Endodermal cell (in vitro differentiated cells): Measurements from ENCODE around the gene CEP126. TPM values are rescaled to one million over a fixed set of nuclear protein-coding genes. Genes with fewer than 3 reads are reported as not detected.
"Not testable (repeated sequence)": the region's sequence is repeated elsewhere in the genome, so short reads cannot be mapped to it uniquely, and the experiment has no call there.

Source experiments
- DNase-seq: peaks from one replicate; pipeline ENCODE4 v3.0.0-alpha.2; 2017
- H3K27ac ChIP-seq: 2 replicates; pipeline ENCODE4 v1.5.1; 2013; ENCODE audit warnings: mild to moderate bottlenecking, low read depth, low read length, moderate library complexity
- H3K27me3 ChIP-seq: 2 replicates; pipeline ENCODE4 v1.6.1; 2013; ENCODE audit warnings: mild to moderate bottlenecking, low read length, moderate library complexity; ENCODE audit not compliant: insufficient read depth, control insufficient read depth, poor library complexity, severe bottlenecking
- H3K36me3 ChIP-seq: 2 replicates; pipeline ENCODE4 v1.7.0; 2013; ENCODE audit warnings: mild to moderate bottlenecking, low read length, moderate library complexity; ENCODE audit not compliant: control insufficient read depth, insufficient read depth
- H3K4me1 ChIP-seq: one replicate; pipeline ENCODE4 v1.7.0; 2013; ENCODE audit warnings: low read length; ENCODE audit not compliant: control insufficient read depth, insufficient read depth
- H3K4me3 ChIP-seq: 2 replicates; pipeline ENCODE4 v1.5.1; 2013; ENCODE audit warnings: mild to moderate bottlenecking, low read length, moderate library complexity
- H3K9ac ChIP-seq: 2 replicates; pipeline ENCODE4 v1.6.1; 2013; ENCODE audit warnings: mild to moderate bottlenecking, low read length, moderate library complexity; ENCODE audit not compliant: poor library complexity, severe bottlenecking; ENCODE audit errors: extremely low read depth
- H3K9me3 ChIP-seq: 2 replicates; pipeline ENCODE4 v1.6.1; 2013; ENCODE audit warnings: mild to moderate bottlenecking, low read length, moderate library complexity; ENCODE audit not compliant: control insufficient read depth
- H3K27ac Mint-ChIP-seq: 2 replicates; pipeline ENCODE4 v1.8.0; 2020; ENCODE audit warnings: mixed read lengths
- H3K27me3 Mint-ChIP-seq: 2 replicates; pipeline ENCODE4 v1.8.0; 2021; ENCODE audit warnings: mild to moderate bottlenecking, mixed read lengths; ENCODE audit not compliant: insufficient read depth
- H3K36me3 Mint-ChIP-seq: 2 replicates; pipeline ENCODE4 v1.8.0; 2020; ENCODE audit warnings: low read depth, mixed read lengths
- H3K4me1 Mint-ChIP-seq: 2 replicates; pipeline ENCODE4 v1.8.0; 2020; ENCODE audit warnings: mixed read lengths
- H3K4me3 Mint-ChIP-seq: 2 replicates; pipeline ENCODE4 v1.8.0; 2020; ENCODE audit warnings: mild to moderate bottlenecking, moderate library complexity, mixed read lengths
- H3K9me3 Mint-ChIP-seq: 2 replicates; pipeline ENCODE4 v1.8.0; 2020; ENCODE audit warnings: mild to moderate bottlenecking, mixed read lengths
- WGBS, 2 experiments: methylation state at CpG; one replicate each; pipeline versions ENCODE4 v1.1.5 to v1.1.7; 2013; ENCODE audit warnings: missing lambda C conversion rate in 2 of 2, mixed read lengths in 1 of 2; ENCODE audit not compliant: insufficient coverage in 1 of 2, insufficient read length in 1 of 2; 5-methylcytosine and 5-hydroxymethylcytosine counted together
- total RNA-seq, 2 donors: library from RNA; stranded (reverse); fragmentation: NEBNext Ultra II Directional in 1 of 2; extraction: Animal tissue kit (Norgen Biotek cat#: 25700) in 1 of 2; gene quantifications; 2 replicates in 1 of 2; 3 replicates in 1 of 2; pipeline ENCODE4 v1.2.1, GENCODE V29; 2021
- TF ChIP-seq, protein P1 (sequence below): fragments of 200-600 bp; sonication (generic); conservative IDR thresholded peaks from 2 replicates; pipeline ENCODE4 v1.5.0; 2021; ENCODE audit warnings: antibody characterized with exemption, mild to moderate bottlenecking

CEP126 gene
- total RNA-seq, 2 donors from 2014 or later = 1.9 to 3.2 TPM

DNA sequence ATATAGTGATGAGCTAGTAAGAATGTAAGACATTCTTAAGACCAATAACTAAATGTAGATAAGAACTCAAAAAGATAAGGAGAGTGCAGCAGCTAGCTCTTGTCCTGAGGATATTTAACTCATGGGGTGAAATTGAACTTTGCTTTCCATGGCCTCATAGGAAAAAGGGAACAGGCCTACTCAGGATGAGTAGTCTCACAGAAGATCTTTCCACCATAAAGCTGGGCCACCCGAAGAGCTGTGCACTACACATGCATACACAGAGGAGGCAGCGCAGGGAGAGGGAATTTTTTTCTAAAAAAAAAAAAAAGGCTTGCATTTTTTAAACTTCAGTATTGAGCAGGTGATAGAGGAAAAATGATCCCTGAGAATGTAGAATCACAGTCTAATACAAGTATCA lies 72.6 kb downstream of the CEP126 start:
- H3K9me3 Mint-ChIP-seq = no peaks in the 10 kb centered on the region
- H3K27ac ChIP-seq = no peak overlapping the region
- no peaks in the 10 kb centered on the region for H3K27me3 Mint-ChIP-seq
- H3K27me3 ChIP-seq = no peaks in the 10 kb centered on the region
- no peak for DNase-seq
- H3K27ac Mint-ChIP-seq = no peak overlapping the region
- H3K36me3 Mint-ChIP-seq = no peaks in the 10 kb centered on the region
- WGBS, 2 experiments = 93% methylated on average over 2 of the region's 2 CpGs; no CpG with 5 or more reads in 1 of the 2 experiments
- H3K9me3 ChIP-seq = no peaks in the 10 kb centered on the region
- no peak overlapping the region for H3K4me3 Mint-ChIP-seq
- H3K9ac ChIP-seq = no peak overlapping the region
- H3K4me1 Mint-ChIP-seq = peaks cover 13% of the 10 kb centered on the region
- H3K4me3 ChIP-seq = no peak overlapping the region
- no peaks in the 10 kb centered on the region for H3K36me3 ChIP-seq
- TF ChIP-seq, protein P1, sequence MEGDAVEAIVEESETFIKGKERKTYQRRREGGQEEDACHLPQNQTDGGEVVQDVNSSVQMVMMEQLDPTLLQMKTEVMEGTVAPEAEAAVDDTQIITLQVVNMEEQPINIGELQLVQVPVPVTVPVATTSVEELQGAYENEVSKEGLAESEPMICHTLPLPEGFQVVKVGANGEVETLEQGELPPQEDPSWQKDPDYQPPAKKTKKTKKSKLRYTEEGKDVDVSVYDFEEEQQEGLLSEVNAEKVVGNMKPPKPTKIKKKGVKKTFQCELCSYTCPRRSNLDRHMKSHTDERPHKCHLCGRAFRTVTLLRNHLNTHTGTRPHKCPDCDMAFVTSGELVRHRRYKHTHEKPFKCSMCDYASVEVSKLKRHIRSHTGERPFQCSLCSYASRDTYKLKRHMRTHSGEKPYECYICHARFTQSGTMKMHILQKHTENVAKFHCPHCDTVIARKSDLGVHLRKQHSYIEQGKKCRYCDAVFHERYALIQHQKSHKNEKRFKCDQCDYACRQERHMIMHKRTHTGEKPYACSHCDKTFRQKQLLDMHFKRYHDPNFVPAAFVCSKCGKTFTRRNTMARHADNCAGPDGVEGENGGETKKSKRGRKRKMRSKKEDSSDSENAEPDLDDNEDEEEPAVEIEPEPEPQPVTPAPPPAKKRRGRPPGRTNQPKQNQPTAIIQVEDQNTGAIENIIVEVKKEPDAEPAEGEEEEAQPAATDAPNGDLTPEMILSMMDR = peak; percentile 55
- H3K4me1 ChIP-seq = peaks cover 6% of the 10 kb centered on the region

DNA sequence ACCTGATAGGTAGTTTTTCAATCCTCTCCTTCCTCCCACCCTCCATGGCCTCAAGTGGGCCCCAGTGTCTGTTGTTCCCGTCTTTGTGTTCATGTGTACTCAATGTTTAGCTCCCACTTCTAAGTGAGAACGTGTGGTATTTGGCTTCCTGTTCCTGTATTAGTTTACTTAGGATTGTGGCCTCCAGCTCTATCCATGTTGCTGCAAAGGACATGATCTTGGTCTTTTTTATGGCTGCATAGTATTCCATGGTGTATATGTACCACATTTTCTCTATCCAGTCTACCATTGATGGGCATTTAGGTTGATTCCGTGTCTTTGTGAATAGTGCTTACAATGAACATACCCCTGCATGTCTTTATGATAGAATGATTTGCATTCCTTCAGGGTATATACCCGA lies 78.4 kb downstream of the CEP126 start:
- no peaks in the 10 kb centered on the region for H3K27me3 Mint-ChIP-seq
- no peak overlapping the region for H3K27ac Mint-ChIP-seq
- Histone ChIP-seq H3K4me1 (no peaks in the 10 kb centered on the region), H3K9me3 (peaks cover 6% of the 10 kb centered on the region), H3K27me3 (no peaks in the 10 kb centered on the region), H3K27ac (no peak overlapping the region), H3K9ac (no peak overlapping the region), H3K36me3 (no peaks in the 10 kb centered on the region), H3K4me3 (no peak overlapping the region)
- H3K9me3 Mint-ChIP-seq = no peaks in the 10 kb centered on the region
- no peaks in the 10 kb centered on the region for H3K36me3 Mint-ChIP-seq
- WGBS, 2 experiments = 76 to 94% methylated on average over 3 to 4 of the region's 4 CpGs
- peaks cover 3% of the 10 kb centered on the region for H3K4me1 Mint-ChIP-seq
- H3K4me3 Mint-ChIP-seq = no peak overlapping the region
- DNase-seq = no peak
- TF ChIP-seq, protein P1 = no peak

GRCh38 chr11:101994052-101994469 lies 79.3 kb downstream of the CEP126 start:
- WGBS, 2 experiments = 87 to 90% methylated on average over 2 of the region's 2 CpGs
- not testable (repeated sequence) for H3K4me3 ChIP-seq, H3K36me3 Mint-ChIP-seq

GRCh38 chr11:101996111-101996510 lies 81.3 kb downstream of the CEP126 start:
- H3K9ac ChIP-seq = no peak overlapping the region
- H3K36me3 ChIP-seq = no peaks in the 10 kb centered on the region
- no peaks in the 10 kb centered on the region for H3K36me3 Mint-ChIP-seq
- H3K4me3 ChIP-seq = no peak overlapping the region
- no peak overlapping the region for H3K4me3 Mint-ChIP-seq
- no peaks in the 10 kb centered on the region for H3K27me3 Mint-ChIP-seq
- H3K9me3 ChIP-seq = peaks cover 6% of the 10 kb centered on the region
- no peak overlapping the region for H3K27ac ChIP-seq
- no peaks in the 10 kb centered on the region for H3K4me1 Mint-ChIP-seq
- DNase-seq = no peak
- H3K9me3 Mint-ChIP-seq = no peaks in the 10 kb centered on the region
- H3K27ac Mint-ChIP-seq = peak overlapping the region; percentile 13
- no peaks in the 10 kb centered on the region for H3K4me1 ChIP-seq
- 94 to 100% methylated on average over 3 to 4 of the region's 4 CpGs for WGBS, 2 experiments
- TF ChIP-seq, protein P1 = no peak
- H3K27me3 ChIP-seq = no peaks in the 10 kb centered on the region

More at GRCh38 chr11:101994052-101994469, 79.3 kb downstream of the CEP126 start:
- H3K27ac Mint-ChIP-seq, H3K4me1 ChIP-seq, DNase-seq, H3K27me3 Mint-ChIP-seq, H3K4me3 Mint-ChIP-seq, H3K9ac ChIP-seq, H3K27ac ChIP-seq, H3K27me3 ChIP-seq, H3K4me1 Mint-ChIP-seq, H3K36me3 ChIP-seq, H3K9me3 Mint-ChIP-seq, H3K9me3 ChIP-seq: not testable (repeated sequence)
